NT2/D1 (cell line): ENCODE data around the gene COBLL1.

Source experiments
- YY1 ChIP-seq: IDR thresholded peaks from 2 replicates; pipeline ENCODE4 v1.6.1; 2011; ENCODE audit not compliant: insufficient read length, insufficient read depth
- ZNF274 ChIP-seq: IDR thresholded peaks from 2 replicates; pipeline ENCODE4 v1.6.1; 2011; ENCODE audit warnings: mild to moderate bottlenecking, low read depth, low read length

- TF ChIP-seq ZNF274 (no peak), YY1 (no peak)
Observed at GRCh38 chr2:164667566-164667965, 174.1 kb downstream of the COBLL1 start.
